Epithelial cell of esophagus (primary cell): ENCODE data around the gene TNP2.

Experiments used
- DNase-seq: peaks from one replicate; pipeline ENCODE4 v3.0.0; 2010; ENCODE audit warnings: low read depth
- H3K4me3 ChIP-seq: 2 replicates; pipeline ENCODE4 v1.5.1; 2011; ENCODE audit warnings: mild to moderate bottlenecking, low read length, control low read depth
- TF ChIP-seq, protein P1 (sequence below): IDR thresholded peaks from 2 replicates; pipeline ENCODE4 v1.5.1; 2011; ENCODE audit warnings: low read depth, mild to moderate bottlenecking, low read length, control low read depth, inconsistent platforms; ENCODE audit not compliant: insufficient read depth; ENCODE audit errors: missing control alignments

TNP2 gene

DNA sequence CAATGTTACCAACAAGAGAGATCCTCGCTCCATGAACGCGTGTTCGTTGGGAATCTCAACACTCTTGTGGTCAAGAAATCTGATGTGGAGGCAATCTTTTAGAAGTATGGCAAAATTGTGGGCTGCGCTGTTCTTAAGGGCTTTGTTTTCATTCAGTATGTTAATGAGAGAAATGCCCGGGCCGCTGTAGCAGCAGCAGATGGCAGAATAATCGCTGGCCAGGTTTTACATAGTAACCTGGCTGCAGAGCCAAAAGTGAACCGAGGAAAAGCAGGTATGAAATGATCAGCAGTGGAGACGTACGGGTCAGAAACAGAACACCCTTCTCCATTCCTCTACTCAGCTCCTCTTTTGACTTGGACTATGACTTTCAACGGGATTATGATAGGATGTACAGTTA is 26.5 kb downstream of the TNP2 start:
- no peak overlapping the region for H3K4me3 ChIP-seq
- TF ChIP-seq, protein P1, sequence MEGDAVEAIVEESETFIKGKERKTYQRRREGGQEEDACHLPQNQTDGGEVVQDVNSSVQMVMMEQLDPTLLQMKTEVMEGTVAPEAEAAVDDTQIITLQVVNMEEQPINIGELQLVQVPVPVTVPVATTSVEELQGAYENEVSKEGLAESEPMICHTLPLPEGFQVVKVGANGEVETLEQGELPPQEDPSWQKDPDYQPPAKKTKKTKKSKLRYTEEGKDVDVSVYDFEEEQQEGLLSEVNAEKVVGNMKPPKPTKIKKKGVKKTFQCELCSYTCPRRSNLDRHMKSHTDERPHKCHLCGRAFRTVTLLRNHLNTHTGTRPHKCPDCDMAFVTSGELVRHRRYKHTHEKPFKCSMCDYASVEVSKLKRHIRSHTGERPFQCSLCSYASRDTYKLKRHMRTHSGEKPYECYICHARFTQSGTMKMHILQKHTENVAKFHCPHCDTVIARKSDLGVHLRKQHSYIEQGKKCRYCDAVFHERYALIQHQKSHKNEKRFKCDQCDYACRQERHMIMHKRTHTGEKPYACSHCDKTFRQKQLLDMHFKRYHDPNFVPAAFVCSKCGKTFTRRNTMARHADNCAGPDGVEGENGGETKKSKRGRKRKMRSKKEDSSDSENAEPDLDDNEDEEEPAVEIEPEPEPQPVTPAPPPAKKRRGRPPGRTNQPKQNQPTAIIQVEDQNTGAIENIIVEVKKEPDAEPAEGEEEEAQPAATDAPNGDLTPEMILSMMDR: no peak
- no peak for DNase-seq

DNA sequence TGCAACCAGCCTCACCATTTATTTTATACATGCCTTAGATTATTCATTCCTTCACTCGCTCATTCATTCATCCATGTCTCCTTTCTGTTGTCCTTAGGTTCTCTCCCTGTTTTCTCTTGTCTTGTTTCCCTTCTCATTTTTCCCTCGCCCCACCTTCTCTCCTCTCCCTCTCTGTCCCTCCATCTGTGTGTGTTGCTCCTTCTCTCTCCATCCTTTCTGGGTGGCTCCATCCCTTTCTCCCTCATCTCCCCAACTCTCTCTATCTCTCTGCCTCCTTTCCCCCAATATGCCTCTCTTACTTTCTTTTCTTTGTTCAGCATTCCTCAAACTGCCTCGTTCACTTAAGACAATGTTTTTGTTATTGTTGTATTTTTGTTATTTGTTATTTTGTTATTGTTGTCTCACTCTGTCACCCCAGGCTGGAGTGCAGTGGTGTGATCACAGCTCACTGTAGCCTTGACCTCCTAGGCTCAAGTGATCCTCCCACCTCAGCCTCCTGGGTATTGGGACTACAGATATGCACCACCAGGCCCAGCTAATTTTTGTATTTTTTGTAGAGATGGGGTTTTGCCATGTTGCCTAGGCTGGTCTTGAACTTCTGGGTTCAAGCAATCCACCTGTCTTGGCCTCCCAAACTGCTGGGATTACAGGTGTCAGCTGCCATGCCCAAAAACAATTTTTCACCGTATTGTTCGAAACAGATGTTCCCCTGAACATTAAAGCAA is 27.5 kb downstream of the TNP2 start:
- TF ChIP-seq, protein P1: no peak
- H3K4me3 ChIP-seq: no peak overlapping the region
- DNase-seq: no peak

DNA sequence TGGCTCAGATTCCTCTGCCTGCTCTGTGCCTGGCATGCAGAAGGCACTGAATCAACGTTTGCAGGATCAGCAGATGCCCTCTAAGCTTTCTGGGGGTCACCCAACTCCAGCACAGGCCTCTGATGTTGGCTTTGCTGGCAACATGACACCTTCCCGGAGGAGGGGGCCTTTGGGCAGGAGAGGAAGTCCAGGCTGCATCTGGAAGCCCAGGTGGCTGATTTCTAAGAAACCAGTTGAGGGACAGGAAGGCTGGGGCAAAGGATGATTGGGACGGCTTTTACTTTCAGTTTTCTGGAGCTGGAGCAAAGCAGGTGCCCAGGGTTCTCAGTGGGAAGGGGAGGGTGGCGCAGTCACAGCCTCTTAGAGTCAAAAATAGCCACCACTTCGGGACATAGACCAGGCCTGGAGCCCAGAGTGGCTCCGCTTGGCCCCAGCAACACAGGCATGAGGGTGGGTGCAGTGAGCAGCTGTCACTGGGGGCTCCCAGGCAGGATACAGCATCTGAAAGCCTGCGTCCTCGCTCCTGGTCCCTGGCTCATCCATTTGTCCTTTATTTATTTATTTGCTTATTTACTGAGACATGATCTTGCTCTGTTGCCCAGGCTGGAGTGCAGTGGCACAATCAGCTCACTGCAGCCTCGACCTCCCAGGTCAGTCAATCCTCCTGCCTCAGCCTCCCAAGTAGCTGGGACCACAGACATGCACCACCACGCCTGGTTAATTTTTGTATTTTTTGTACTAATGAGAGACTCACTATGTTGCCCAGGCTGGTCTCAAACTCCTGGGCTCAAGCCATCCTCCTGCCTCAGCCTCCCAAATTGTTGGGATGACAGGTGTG is 28.3 kb downstream of the TNP2 start:
- DNase-seq: no peak
- TF ChIP-seq, protein P1: no peak
- H3K4me3 ChIP-seq: no peak overlapping the region

DNA sequence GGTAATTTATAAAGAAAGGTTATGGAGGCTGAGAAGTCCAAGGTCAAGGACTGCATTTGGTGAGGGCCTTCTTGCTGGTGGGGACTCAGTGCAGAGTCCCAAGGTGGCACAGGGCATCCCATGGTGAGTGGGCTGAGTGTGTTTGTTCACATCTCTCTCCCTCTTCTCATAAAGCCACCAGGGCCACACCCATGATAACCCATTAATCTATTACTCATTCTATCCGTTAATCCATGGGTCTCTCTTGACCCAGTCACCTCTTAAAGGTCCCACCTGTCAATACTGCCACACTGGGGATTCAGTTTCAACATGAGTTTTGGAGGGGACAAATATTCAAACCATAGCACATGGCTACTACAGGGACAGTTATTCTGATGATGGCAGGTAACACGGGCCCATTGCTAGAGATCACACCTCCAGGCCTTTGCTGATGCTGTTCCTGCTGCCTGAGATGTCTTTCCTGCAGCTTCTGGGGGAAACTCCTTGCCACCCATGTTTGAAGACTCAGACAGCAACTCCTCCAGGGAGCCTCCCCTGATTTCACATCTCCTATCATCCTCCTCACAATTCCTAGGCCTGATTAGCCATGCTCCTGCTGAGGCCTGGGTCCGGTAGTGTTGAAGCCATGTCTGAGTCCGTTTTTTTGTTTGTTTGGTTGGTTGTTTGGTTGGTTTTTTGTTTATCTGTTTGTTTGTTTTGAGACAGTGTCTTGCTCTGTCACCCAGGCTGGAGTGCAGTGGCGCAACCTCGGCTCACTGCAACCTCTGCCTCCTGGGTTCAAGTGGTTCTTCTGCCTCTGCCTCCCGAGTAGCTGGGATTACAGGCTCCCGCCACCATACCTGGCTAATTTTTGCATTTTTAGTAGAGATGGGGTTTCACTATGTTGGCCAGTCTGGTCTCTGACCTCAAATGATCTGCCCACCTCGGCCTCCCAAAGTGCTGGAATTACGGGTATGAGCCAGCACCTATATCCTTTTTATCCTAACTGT is 29.2 kb downstream of the TNP2 start:
- DNase-seq: no peak
- TF ChIP-seq, protein P1: no peak
- H3K4me3 ChIP-seq: no peak overlapping the region

DNA sequence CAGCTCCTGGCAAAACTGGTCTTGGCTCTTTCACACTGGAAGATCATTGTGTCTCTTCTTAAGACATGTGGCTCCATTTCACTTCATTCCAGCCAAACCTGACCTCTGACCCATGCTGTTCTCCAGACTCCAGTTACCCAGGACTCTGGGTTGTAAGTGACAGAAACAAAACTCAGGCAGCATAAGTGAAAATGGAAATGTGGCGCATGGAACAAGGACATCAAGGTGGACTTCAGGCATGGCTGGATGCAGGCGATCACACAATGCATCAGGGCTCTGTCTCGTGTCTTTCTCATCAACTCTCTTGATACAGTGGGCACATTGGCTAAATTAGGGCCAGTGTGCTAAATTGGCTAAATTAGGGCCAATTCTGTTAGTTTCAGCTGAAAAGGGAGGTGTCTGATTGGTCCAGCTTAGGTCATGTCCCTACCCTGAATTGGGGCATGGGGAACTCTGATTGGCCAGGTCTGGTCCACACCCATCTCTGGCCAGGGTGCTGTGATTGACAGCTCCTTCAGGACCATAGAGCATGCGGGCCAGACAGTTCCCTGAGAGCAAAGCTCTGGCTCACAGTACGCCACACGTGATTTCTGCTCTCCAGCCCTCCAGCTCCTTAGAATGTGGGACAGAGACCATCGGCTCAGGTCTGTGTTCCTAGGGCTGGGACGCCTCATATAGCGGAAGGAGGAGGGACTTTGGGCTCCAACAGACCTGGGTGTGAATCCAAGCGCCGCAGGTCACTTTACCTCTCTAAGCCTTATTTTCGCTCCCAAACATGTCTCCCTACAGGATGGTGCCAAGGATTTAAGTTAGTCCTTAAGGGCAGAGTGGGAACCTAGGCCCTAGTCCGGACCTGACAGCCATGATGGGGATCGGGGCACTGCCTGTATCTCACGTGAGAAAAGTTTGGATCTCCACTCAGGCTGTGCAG is 30.6 kb downstream of the TNP2 start:
- TF ChIP-seq, protein P1: no peak
- DNase-seq: no peak
- H3K4me3 ChIP-seq: no peak overlapping the region
